Spleen (tissue), 7 donors: ENCODE measurements around the gene EFR3B.

ENCODE experiments used
- CTCF ChIP-seq, 11 experiments: fragments of 200-600 bp in 7 of 11; fragments of 450-650 bp in 4 of 11; sonication (generic) in 4 of 11; IDR thresholded peaks in 8 of 11; conservative IDR thresholded peaks in 3 of 11; 1 replicate in 7 of 11; 2 replicates in 4 of 11; pipeline versions ENCODE4 v1.4.0 to v1.8.0; 2016 to 2021; ENCODE audit warnings: antibody characterized with exemption in 11 of 11, inconsistent platforms in 4 of 11, mild to moderate bottlenecking in 1 of 11
- POLR2A ChIP-seq, 3 donors: fragments of 450-650 bp; IDR thresholded peaks; one replicate each; pipeline ENCODE4 v1.5.1; 2017; ENCODE audit warnings: antibody characterized with exemption in 3 of 3, mild to moderate bottlenecking in 1 of 3
- POLR2AphosphoS5 ChIP-seq, 3 donors: sonication (generic); formaldehyde crosslinking; IDR thresholded peaks; one replicate each; pipeline ENCODE4 v1.5.1; 2017; ENCODE audit warnings: antibody characterized with exemption in 3 of 3
- donor health status: DM: no; HTN: no; CAD: no; lungs with moderate emphysema.
- donor health status: DM: no; HTN: no; CAD: no.
- donor health status: DM: no; HTN: no; CAD: no.

DNA sequence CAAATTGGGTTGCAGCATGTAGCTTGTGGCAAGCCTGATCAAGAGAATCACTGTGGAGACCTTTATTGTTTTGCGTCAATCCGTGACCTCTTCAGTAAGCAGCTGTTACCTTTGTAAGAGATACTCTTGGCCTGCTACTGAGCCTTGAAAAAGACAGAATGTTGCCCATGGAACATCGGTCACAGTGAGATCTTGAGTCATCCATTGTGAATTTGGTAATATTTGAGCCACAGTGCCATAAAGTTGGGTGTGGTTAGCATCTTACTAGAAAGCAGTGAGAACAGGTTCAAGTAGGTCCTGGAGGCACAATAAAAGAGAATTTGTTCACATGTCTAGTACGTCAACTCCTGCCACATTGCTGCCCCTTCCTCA is 12.7 kb upstream of the EFR3B start:
- TF ChIP-seq CTCF (IDR thresholded peaks at IDR 0.05 in 8 of 11, conservative IDR thresholded peaks at IDR 0.05 in 3 of 11) (no peak), POLR2AphosphoS5 (IDR thresholded peaks at IDR 0.05) (no peak), POLR2A (IDR thresholded peaks at IDR 0.05) (no peak)
